HG03045 (cell line): ENCODE data around the gene PODXL.
"Not testable (repeated sequence)": the region's sequence is repeated elsewhere in the genome, so short reads cannot be mapped to it uniquely, and the experiment has no call there.

Experiments
- ATAC-seq: cut with Tn5 transposase; IDR thresholded peaks from one replicate; pipeline ENCODE4 v1.9.1; 2021; ENCODE audit warnings: mild to moderate bottlenecking, moderate library complexity; ENCODE audit not compliant: unreplicated experiment

Gene PODXL

GRCh38 chr7:131495669-131496498, 60.5 kb downstream of the PODXL start:
- ATAC-seq = no peak

GRCh38 chr7:131494182-131494581, 62.2 kb downstream of the PODXL start:
- ATAC-seq = no peak

- no peak for ATAC-seq
These were observed 62.8 kb downstream of the PODXL start for GRCh38 chr7:131493581-131493980.

- ATAC-seq = no peak
These were observed 63.3 kb downstream of the PODXL start for GRCh38 chr7:131493081-131493480.

GRCh38 chr7:131489881-131490280, 66.5 kb downstream of the PODXL start:
- ATAC-seq = no peak

- no peak for ATAC-seq
These were observed 67.2 kb downstream of the PODXL start for GRCh38 chr7:131489196-131489595.

- ATAC-seq = no peak
These were observed 68.1 kb downstream of the PODXL start for GRCh38 chr7:131488361-131488760.

GRCh38 chr7:131487217-131487616, 69.2 kb downstream of the PODXL start:
- ATAC-seq = no peak

- no peak for ATAC-seq
These were observed 70.1 kb downstream of the PODXL start for GRCh38 chr7:131486346-131486745.

- no peak for ATAC-seq
These were observed 72.8 kb downstream of the PODXL start for GRCh38 chr7:131483586-131483985.

- no peak for ATAC-seq
These were observed 73.6 kb downstream of the PODXL start for GRCh38 chr7:131482800-131483199.

GRCh38 chr7:131480384-131481315, 75.8 kb downstream of the PODXL start:
- no peak for ATAC-seq

- ATAC-seq = no peak
These were observed 79.7 kb downstream of the PODXL start for GRCh38 chr7:131476740-131477139.

- no peak for ATAC-seq
These were observed 85.0 kb downstream of the PODXL start for GRCh38 chr7:131471250-131472004.

- ATAC-seq = no peak
These were observed 88.6 kb downstream of the PODXL start for GRCh38 chr7:131467788-131468187.

GRCh38 chr7:131466735-131467365, 89.6 kb downstream of the PODXL start:
- ATAC-seq = no peak

- not testable (repeated sequence) for ATAC-seq
These were observed 93.7 kb downstream of the PODXL start for GRCh38 chr7:131462715-131463114.

- ATAC-seq = no peak
These were observed 94.4 kb downstream of the PODXL start for GRCh38 chr7:131462059-131462458.

GRCh38 chr7:131459256-131459655, 97.2 kb downstream of the PODXL start:
- no peak for ATAC-seq

GRCh38 chr7:131456338-131456737, 100.1 kb downstream of the PODXL start:
- ATAC-seq = no peak

- no peak for ATAC-seq
These were observed 100.9 kb downstream of the PODXL start for GRCh38 chr7:131455546-131455945.
